Stomach (tissue), 9 donors: ENCODE measurements around the gene SLC25A1. TPM values are rescaled to one million over a fixed set of nuclear protein-coding genes. Genes with fewer than 3 reads are reported as not detected.

Experiments
- DNase-seq, 2 donors: peaks; one replicate each; pipeline versions ENCODE4 v3.0.0 to v3.0.0-alpha.2; 2013 to 2019
- H3K27ac ChIP-seq, 5 donors: fragments of 200-600 bp in 4 of 5; sonication (generic) in 4 of 5; one replicate each; pipeline ENCODE4 v1.5.1; 2013 to 2019; ENCODE audit warnings: mild to moderate bottlenecking in 1 of 5, moderate library complexity in 1 of 5
- H3K27me3 ChIP-seq, 3 donors: fragments of 200-600 bp; sonication (generic); one replicate each; pipeline ENCODE4 v1.5.1; 2017 to 2019; ENCODE audit warnings: mixed run types in 1 of 3
- H3K36me3 ChIP-seq, 4 donors: fragments of 200-600 bp; sonication (generic); 1 replicate in 3 of 4; 2 replicates in 1 of 4; pipeline ENCODE4 v1.5.1; 2016 to 2019
- H3K4me1 ChIP-seq, 4 donors: fragments of 200-600 bp; sonication (generic); one replicate each; pipeline ENCODE4 v1.5.1; 2016 to 2019
- H3K4me3 ChIP-seq, 4 donors: fragments of 200-600 bp; sonication (generic) in 3 of 4; one replicate each; pipeline ENCODE4 v1.5.1; 2016 to 2019; ENCODE audit warnings: mild to moderate bottlenecking in 1 of 4
- H3K9me3 ChIP-seq, 4 donors: fragments of 200-600 bp; sonication (generic); one replicate each; pipeline ENCODE4 v1.5.1; 2016 to 2019
- CTCF ChIP-seq, 7 experiments: fragments of 450-650 bp in 4 of 7; fragments of 200-600 bp in 3 of 7; sonication (generic) in 3 of 7; IDR thresholded peaks; one replicate each; pipeline ENCODE4 v1.5.1; 2016 to 2019; ENCODE audit warnings: antibody characterized with exemption in 7 of 7, control low read depth in 2 of 7, mild to moderate bottlenecking in 1 of 7
- EP300 ChIP-seq: sonication (generic); formaldehyde crosslinking; IDR thresholded peaks from one replicate; pipeline ENCODE4 v1.6.1; 2017; ENCODE audit warnings: antibody characterized with exemption
- POLR2A ChIP-seq, 4 donors: fragments of 450-650 bp; IDR thresholded peaks; one replicate each; pipeline ENCODE4 v1.6.1; 2016; ENCODE audit warnings: antibody characterized with exemption in 4 of 4, control low read depth in 2 of 4, mild to moderate bottlenecking in 1 of 4, moderate library complexity in 1 of 4
- POLR2AphosphoS5 ChIP-seq, 3 donors: sonication (generic); formaldehyde crosslinking; IDR thresholded peaks; one replicate each; pipeline ENCODE4 v1.6.1; 2016; ENCODE audit warnings: antibody characterized with exemption in 3 of 3
- WGBS, 5 donors: extraction: QIAGEN DNeasy Blood & Tissue Kit in 3 of 5; methylation state at CpG; one replicate each; pipeline versions ENCODE4 v1.1.5 to v1.1.7; 2013 to 2018; 5-methylcytosine and 5-hydroxymethylcytosine counted together
- intact Hi-C: fragments of 100-400 bp; cut with DNase I; formaldehyde crosslinking; loops from one replicate; pipeline ENCODE4 v1.15.1; 2023; ENCODE audit warnings: low total_unique reads
- polyA plus RNA-seq, 3 donors: library from polyadenylated mRNA; stranded (reverse); fragments of 200-250 nt; gene quantifications; one replicate each; pipeline ENCODE4 v1.2.3, GENCODE V29; 2013
- total RNA-seq, 5 donors: library from RNA; depleted of rRNA; stranded (reverse); fragments of >200 nt; gene quantifications; one replicate each; pipeline versions ENCODE4 v1.1.0 to v1.2.3, GENCODE V29; 2014 to 2016
- donor health status: healthy with polysubstance abuse.
- donor health status: Bipolar disorder and iron deficiency.
- donor health status: healthy.

Gene SLC25A1
- total and polyA plus RNA-seq, 8 donors: 1.2 to 165 (median 54.3) TPM

GRCh38 chr22:19184276-19184997 lies 5.9 kb upstream of the SLC25A1 start:
- TF ChIP-seq POLR2AphosphoS5 (IDR thresholded peaks at IDR 0.05) (no peak), CTCF (IDR thresholded peaks at IDR 0.05) (no peak), POLR2A (IDR thresholded peaks at IDR 0.05) (no peak), EP300 (no peak)
- Histone ChIP-seq H3K27me3 (no peaks in the 10 kb centered on the region), H3K4me3 (no peak overlapping the region), H3K27ac (no peak overlapping the region), H3K36me3 (peaks cover 0 to 7% (median 5%) of the 10 kb centered on the region in 4 donors), H3K4me1 (peaks cover 3 to 6% (median 3%) of the 10 kb centered on the region in 4 donors), H3K9me3 (no peaks in the 10 kb centered on the region)
- DNase-seq: no peak
- 87 to 94% (median 92%) methylated on average over 14 to 20 of the region's 20 CpGs for WGBS, 5 donors
- intact Hi-C loops: loop anchor here (10.0 kb wide), 1 partner anchor 270 kb away; no protein-coding TSS in a partner anchor

GRCh38 chr22:19183216-19183615 lies 4.7 kb upstream of the SLC25A1 start:
- TF ChIP-seq POLR2AphosphoS5 (IDR thresholded peaks at IDR 0.05): no peak
- no peak for TF ChIP-seq EP300
- no peak for TF ChIP-seq CTCF (IDR thresholded peaks at IDR 0.05)
- 84 to 94% (median 88%) methylated on average over 7 to 9 of the region's 9 CpGs for WGBS, 5 donors
- intact Hi-C loops: loop anchor here (10.0 kb wide), 1 partner anchor 272 kb away; no protein-coding TSS in a partner anchor
- Histone ChIP-seq H3K36me3 (peaks cover 0 to 7% (median 5%) of the 10 kb centered on the region in 4 donors), H3K9me3 (no peaks in the 10 kb centered on the region), H3K4me3 (no peak overlapping the region), H3K4me1 (peaks cover 8 to 14% (median 10%) of the 10 kb centered on the region in 4 donors), H3K27ac (no peak overlapping the region), H3K27me3 (no peaks in the 10 kb centered on the region)
- no peak for DNase-seq

- Histone ChIP-seq H3K27ac (no peak overlapping the region), H3K9me3 (no peaks in the 10 kb centered on the region), H3K4me1 (peaks cover 12 to 18% (median 15%) of the 10 kb centered on the region in 4 donors), H3K4me3 (no peak overlapping the region), H3K27me3 (no peaks in the 10 kb centered on the region), H3K36me3 (peaks cover 0 to 4% (median 3%) of the 10 kb centered on the region in 4 donors)
- intact Hi-C loops: loop anchor here (10.0 kb wide), 1 partner anchor 272 kb away; no protein-coding TSS in a partner anchor
- no peak for DNase-seq
- no peak for TF ChIP-seq CTCF (IDR thresholded peaks at IDR 0.05)
- no peak for TF ChIP-seq POLR2AphosphoS5 (IDR thresholded peaks at IDR 0.05)
- TF ChIP-seq EP300: no peak
- no peak for TF ChIP-seq POLR2A (IDR thresholded peaks at IDR 0.05)
- WGBS, 5 donors: 51 to 81% (median 72%) methylated on average over 6 to 9 of the region's 9 CpGs
Observed at GRCh38 chr22:19182472-19183157, 4.1 kb upstream of the SLC25A1 start.

- no peak for DNase-seq
- H3K9me3 ChIP-seq: no peaks in the 10 kb centered on the region
- WGBS, 5 donors: 67 to 76% (median 75%) methylated on average over 9 to 12 of the region's 12 CpGs
- no peaks in the 10 kb centered on the region for H3K36me3 ChIP-seq
- H3K4me1 ChIP-seq: peaks cover 19 to 25% (median 22%) of the 10 kb centered on the region in 4 donors
- H3K27ac ChIP-seq: no peak overlapping the region
- no peak overlapping the region for H3K4me3 ChIP-seq
- intact Hi-C loops: loop anchor here (10.0 kb wide), 1 partner anchor 273 kb away; no protein-coding TSS in a partner anchor
- no peaks in the 10 kb centered on the region for H3K27me3 ChIP-seq
- no peak for TF ChIP-seq CTCF (IDR thresholded peaks at IDR 0.05)
Observed at GRCh38 chr22:19181786-19182471, 3.4 kb upstream of the SLC25A1 start.
